Measurements from ENCODE around the gene NOL6. TPM values are rescaled to one million over a fixed set of nuclear protein-coding genes. Genes with fewer than 3 reads are reported as not detected.

The NOL6 gene
- total and polyA plus RNA-seq, 9 of the 15 experiments (the other 6 are each of a cell fraction or from before 2014, with no cell fraction given) = 7.7 to 58.9 (median 27.0) TPM

DNA sequence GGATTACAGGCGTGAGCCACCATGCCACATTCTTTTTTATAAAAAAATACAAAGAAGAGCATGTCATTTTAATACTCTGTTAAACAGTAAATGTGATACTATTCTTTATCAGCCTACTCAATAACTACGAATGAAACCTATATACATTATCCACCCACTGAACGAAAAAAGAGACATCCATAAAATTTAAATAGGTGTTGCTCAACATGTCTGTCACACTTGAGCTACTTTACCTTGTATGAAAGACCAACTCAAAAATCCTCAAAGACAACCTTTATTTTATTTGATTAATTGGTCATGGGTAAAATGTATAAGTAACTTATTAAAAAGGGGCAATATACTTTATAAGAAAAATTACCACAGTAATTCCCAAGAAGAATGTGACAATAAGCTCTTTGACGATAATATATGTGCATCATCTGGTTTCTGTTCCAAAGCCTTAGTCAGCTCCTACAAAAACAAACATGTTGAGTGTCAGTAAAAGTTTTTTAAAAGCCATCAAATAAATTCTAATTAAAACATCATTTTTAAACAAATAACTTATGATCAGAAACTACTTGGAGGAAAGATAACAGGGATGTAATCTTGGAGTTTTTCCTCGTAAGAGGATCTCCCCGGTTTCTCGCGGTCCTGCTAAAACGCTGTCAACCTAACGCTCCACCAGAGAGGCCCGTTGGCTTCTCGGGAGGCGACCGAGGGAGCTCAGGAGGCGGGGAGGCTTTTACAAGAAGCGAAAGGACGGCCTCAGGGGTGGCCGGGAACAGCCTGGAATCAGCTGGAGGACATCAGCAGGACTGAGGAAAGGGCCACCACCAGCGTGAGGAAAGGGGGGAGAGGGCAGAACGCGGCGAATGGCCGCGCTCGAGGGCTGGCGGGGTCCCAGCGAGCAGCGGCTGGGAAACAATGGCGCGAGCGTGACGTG, 36.8 kb upstream of the NOL6 start (continued):
- TF ChIP-seq JUN (IDR thresholded peaks at IDR 0.05; ENCODE audit: borderline replicate concordance, low read depth, low read length) = no peak
- TF ChIP-seq JUN (CRISPR knock-in tag; IDR thresholded peaks at IDR 0.05; ENCODE audit: borderline replicate concordance) = no peak
- no peak for TF ChIP-seq ZZZ3 (IDR thresholded peaks at IDR 0.05)
- TF ChIP-seq EZH2 (IDR thresholded peaks at IDR 0.05; ENCODE audit: borderline replicate concordance, low read depth, low read length) = no peak
- no peak for TF ChIP-seq ZC3H8 (IDR thresholded peaks at IDR 0.05)
- no peak for TF ChIP-seq HDGF (IDR thresholded peaks at IDR 0.05)
- peak; percentile 74 for TF ChIP-seq POLR2B (IDR thresholded peaks at IDR 0.05; ENCODE audit: low read depth, partially characterized antibody)
- TF ChIP-seq SRSF3 (IDR thresholded peaks at IDR 0.05; ENCODE audit: insufficient read depth, low read length) = no peak
- no peak for TF ChIP-seq IRF2 (CRISPR knock-in tag; IDR thresholded peaks at IDR 0.05)
- TF ChIP-seq, protein P1, sequence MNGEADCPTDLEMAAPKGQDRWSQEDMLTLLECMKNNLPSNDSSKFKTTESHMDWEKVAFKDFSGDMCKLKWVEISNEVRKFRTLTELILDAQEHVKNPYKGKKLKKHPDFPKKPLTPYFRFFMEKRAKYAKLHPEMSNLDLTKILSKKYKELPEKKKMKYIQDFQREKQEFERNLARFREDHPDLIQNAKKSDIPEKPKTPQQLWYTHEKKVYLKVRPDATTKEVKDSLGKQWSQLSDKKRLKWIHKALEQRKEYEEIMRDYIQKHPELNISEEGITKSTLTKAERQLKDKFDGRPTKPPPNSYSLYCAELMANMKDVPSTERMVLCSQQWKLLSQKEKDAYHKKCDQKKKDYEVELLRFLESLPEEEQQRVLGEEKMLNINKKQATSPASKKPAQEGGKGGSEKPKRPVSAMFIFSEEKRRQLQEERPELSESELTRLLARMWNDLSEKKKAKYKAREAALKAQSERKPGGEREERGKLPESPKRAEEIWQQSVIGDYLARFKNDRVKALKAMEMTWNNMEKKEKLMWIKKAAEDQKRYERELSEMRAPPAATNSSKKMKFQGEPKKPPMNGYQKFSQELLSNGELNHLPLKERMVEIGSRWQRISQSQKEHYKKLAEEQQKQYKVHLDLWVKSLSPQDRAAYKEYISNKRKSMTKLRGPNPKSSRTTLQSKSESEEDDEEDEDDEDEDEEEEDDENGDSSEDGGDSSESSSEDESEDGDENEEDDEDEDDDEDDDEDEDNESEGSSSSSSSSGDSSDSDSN (IDR thresholded peaks at IDR 0.05; ENCODE audit: borderline replicate concordance in 1 of 2, low read depth in 2 of 2, low read length in 2 of 2) = peak; percentile 58 to 68; a peak in 1 of 4 replicates
- TF ChIP-seq EP400 (IDR thresholded peaks at IDR 0.05) = peak; percentile 76
- TF ChIP-seq, protein P2, sequence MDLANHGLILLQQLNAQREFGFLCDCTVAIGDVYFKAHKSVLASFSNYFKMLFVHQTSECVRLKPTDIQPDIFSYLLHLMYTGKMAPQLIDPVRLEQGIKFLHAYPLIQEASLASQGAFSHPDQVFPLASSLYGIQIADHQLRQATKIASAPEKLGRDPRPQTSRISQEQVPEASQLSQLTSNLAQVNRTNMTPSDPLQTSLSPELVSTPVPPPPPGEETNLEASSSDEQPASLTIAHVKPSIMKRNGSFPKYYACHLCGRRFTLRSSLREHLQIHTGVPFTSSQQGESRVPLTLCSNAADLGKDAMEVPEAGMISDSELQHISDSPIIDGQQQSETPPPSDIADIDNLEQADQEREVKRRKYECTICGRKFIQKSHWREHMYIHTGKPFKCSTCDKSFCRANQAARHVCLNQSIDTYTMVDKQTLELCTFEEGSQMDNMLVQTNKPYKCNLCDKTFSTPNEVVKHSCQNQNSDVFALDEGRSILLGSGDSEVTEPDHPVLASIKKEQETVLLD (IDR thresholded peaks at IDR 0.05) = no peak
- TF ChIP-seq ZNF197 (CRISPR knock-in tag; IDR thresholded peaks at IDR 0.05; ENCODE audit: low read depth) = no peak
- TF ChIP-seq, protein P3, sequence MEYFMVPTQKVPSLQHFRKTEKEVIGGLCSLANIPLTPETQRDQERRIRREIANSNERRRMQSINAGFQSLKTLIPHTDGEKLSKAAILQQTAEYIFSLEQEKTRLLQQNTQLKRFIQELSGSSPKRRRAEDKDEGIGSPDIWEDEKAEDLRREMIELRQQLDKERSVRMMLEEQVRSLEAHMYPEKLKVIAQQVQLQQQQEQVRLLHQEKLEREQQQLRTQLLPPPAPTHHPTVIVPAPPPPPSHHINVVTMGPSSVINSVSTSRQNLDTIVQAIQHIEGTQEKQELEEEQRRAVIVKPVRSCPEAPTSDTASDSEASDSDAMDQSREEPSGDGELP (CRISPR knock-in tag; IDR thresholded peaks at IDR 0.05; ENCODE audit: borderline replicate concordance) = peak; percentile 82
- TF ChIP-seq, protein P4, sequence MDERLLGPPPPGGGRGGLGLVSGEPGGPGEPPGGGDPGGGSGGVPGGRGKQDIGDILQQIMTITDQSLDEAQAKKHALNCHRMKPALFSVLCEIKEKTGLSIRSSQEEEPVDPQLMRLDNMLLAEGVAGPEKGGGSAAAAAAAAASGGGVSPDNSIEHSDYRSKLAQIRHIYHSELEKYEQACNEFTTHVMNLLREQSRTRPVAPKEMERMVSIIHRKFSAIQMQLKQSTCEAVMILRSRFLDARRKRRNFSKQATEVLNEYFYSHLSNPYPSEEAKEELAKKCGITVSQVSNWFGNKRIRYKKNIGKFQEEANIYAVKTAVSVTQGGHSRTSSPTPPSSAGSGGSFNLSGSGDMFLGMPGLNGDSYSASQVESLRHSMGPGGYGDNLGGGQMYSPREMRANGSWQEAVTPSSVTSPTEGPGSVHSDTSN (CRISPR knock-in tag; IDR thresholded peaks at IDR 0.05; ENCODE audit: low read depth) = no peak
- TF ChIP-seq, protein P4 (tag; conservative IDR thresholded peaks at IDR 0.05; ENCODE audit: low read depth) = 0 out of 2 replicates have a peak, but pooled peaks have one; percentile 32
- no peak for TF ChIP-seq KAT8 (IDR thresholded peaks at IDR 0.05; ENCODE audit: low read depth)
- TF ChIP-seq ZNF324 (CRISPR knock-in tag; IDR thresholded peaks at IDR 0.05) = no peak
- no peak for TF ChIP-seq CBX3 (IDR thresholded peaks at IDR 0.05; ENCODE audit: borderline replicate concordance in 1 of 2, low read length in 2 of 2)
